ENCODE data around the gene PLEK.
"Not testable (repeated sequence)": the region's sequence is repeated elsewhere in the genome, so short reads cannot be mapped to it uniquely, and the experiment has no call there.

PLEK gene

DNA sequence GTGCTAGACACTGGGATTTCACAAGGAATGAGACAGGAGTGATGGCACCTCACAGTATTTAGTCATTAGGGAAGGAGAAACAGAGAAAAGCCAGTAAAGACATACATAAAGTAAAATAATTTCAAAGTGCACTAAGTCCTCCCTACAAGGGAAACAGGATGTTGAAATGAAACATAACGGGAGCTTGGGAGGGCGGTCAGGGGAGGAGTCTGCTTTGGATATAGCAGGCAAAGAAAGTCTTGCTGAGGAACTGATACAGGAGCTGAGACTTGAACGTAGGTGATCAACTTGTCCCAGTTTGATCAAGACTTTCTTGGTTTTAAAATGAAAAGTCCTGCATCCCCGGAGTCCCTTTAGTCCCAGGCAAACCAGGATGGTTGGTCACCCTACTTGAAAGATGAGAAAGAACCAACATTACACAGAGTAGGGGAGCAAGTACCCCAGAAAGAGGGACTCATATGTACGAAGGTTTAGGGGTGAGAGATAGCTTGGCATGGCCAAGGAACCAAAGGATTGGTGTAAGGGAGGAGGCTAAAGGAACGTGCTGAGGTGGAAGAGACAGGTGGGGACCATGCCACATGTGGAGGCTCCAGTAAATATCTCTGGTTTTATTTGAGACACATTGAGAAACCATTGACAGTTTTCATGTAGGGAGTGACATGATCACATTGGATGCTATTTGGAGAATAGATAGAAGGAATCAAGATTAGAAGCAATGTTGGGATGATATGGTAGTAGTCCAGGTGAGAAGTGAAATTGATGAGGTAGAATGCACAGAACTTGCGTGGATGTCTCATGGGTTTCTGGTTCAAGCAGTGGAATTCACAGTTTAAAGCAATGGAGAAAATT, 73.6 kb downstream of the PLEK start:
- no peak for DNase-seq (ENCODE audit: extremely low read depth in 1 of 2, low read depth in 1 of 2)

DNA sequence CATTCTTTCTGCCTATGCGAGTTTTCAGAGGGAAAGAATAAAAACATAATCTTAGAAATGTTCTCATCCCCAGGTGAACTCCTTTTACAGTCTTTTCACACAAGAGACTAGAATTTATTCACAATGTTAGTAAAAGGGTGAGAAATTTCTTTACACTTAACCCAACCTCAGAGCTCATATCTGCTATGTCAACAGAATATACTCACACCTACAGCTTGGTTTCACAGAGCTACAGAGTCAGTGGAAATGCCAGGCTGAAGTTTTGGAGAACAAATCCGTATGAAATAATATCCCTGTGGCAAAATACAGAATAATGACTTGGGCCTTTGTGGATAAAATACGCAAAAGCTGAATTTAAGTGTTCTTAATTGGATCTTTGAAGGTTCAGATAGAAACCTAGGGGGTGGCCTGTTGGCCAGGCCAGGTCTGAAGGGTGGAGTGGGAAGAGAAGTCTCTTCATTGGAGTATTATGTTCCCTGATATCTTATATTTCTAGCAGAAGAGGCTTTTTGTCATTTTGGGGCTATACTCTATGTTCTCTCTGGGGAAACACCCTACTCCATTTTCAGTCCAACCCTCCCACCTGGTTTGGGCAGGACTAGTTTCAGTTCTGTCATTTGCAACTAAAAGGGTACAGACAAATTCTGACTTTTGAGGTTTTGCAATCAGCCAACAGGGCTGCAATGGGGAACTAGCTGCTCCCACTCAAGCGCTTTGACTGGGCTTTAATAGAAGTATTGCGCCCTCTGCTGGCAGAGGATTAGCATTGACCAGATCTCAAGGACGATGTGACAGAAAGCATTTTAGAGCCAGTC, 76.3 kb downstream of the PLEK start:
- peak; percentile 38 to 82 for DNase-seq (ENCODE audit: extremely low read depth in 1 of 2, low read depth in 1 of 2)

DNA sequence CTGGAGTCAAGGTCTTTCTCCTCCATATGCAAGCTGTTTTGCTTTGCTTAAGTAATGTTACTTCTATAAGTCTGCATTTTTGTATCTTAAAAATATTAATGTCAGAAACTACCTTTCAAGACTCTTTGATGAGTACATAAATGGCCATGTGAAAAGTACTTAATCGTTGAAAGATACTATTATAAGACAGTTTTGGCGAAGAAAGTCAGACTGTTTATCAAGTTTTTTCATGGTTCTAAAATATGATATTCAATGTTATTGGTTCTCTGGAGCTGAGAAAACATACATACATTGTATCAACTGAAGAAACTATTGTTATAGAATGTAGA, 76.9 kb downstream of the PLEK start:
- no peak for DNase-seq (ENCODE audit: extremely low read depth in 1 of 2, low read depth in 1 of 2)

DNA sequence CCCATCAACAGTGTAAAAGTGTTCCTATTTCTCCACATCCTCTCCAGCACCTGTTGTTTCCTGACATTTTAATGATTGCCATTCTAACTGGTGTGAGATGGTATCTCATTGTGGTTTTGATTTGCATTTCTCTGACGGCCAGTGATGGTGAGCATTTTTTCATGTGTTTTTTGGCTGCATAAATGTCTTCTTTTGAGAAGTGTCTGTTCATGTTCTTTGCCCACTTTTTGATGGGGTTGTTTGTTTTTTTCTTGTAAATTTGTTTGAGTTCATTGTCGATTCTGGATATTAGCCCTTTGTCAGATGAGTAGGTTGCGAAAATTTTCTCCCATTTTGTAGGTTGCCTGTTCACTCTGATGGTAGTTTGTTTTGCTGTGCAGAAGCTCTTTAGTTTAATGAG, 81.3 kb downstream of the PLEK start:
- not testable (repeated sequence) for DNase-seq (ENCODE audit: extremely low read depth in 1 of 2, low read depth in 1 of 2)

Data from stimulated activated CD8-positive, alpha-beta memory T cell treated with anti-CD3 and anti-CD28 coated beads, Interleukin-7, amount 100 ng/mL, for 48 hours (primary cell).